ENCODE data around the gene HSPB6. TPM values are rescaled to one million over a fixed set of nuclear protein-coding genes. Genes with fewer than 3 reads are reported as not detected.

The HSPB6 gene
- total and polyA plus RNA-seq, 4 donors = 13.2 to 44.8 (median 24.5) TPM

- H3K4me3 ChIP-seq = no peak overlapping the region
- no peak overlapping the region for H3K9ac ChIP-seq (ENCODE audit: insufficient read depth in 1 of 2, low read length in 2 of 2)
- H3K9me3 ChIP-seq (ENCODE audit: control insufficient read depth in 4 of 4, insufficient read depth in 3 of 4, low read length in 3 of 4) = peaks cover 0 to 1% (median 0%) of the 10 kb centered on the region in 4 donors
- H3K27ac ChIP-seq (ENCODE audit: low read depth in 1 of 2, low read length in 1 of 2) = no peak overlapping the region
- H3K27me3 ChIP-seq (ENCODE audit: control insufficient read depth in 3 of 3, insufficient read depth in 3 of 3, low read length in 2 of 3) = no peaks in the 10 kb centered on the region
- TF ChIP-seq, protein P1, sequence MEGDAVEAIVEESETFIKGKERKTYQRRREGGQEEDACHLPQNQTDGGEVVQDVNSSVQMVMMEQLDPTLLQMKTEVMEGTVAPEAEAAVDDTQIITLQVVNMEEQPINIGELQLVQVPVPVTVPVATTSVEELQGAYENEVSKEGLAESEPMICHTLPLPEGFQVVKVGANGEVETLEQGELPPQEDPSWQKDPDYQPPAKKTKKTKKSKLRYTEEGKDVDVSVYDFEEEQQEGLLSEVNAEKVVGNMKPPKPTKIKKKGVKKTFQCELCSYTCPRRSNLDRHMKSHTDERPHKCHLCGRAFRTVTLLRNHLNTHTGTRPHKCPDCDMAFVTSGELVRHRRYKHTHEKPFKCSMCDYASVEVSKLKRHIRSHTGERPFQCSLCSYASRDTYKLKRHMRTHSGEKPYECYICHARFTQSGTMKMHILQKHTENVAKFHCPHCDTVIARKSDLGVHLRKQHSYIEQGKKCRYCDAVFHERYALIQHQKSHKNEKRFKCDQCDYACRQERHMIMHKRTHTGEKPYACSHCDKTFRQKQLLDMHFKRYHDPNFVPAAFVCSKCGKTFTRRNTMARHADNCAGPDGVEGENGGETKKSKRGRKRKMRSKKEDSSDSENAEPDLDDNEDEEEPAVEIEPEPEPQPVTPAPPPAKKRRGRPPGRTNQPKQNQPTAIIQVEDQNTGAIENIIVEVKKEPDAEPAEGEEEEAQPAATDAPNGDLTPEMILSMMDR (IDR thresholded peaks at IDR 0.05; ENCODE audit: control extremely low read depth, extremely low read depth) = no peak
- DNase-seq (no peak), ATAC-seq (ENCODE audit: insufficient read depth, low FRiP score) (no peak)
- no peaks in the 10 kb centered on the region for H3K36me3 ChIP-seq (ENCODE audit: control insufficient read depth in 4 of 4, insufficient read depth in 4 of 4, low read length in 4 of 4)
- WGBS, 2 donors = 74 to 86% methylated on average over 11 of the region's 11 CpGs
- peaks cover 0 to 14% (median 7%) of the 10 kb centered on the region in 5 donors for H3K4me1 ChIP-seq (ENCODE audit: control insufficient read depth in 5 of 5, insufficient read depth in 5 of 5, low read length in 5 of 5)
Observed at GRCh38 chr19:35712567-35713505, 44.0 kb downstream of the HSPB6 start.

GRCh38 chr19:35710784-35711723, 45.8 kb downstream of the HSPB6 start:
- TF ChIP-seq, protein P1 (IDR thresholded peaks at IDR 0.05; ENCODE audit: control extremely low read depth, extremely low read depth) = no peak
- no peaks in the 10 kb centered on the region for H3K9me3 ChIP-seq (ENCODE audit: control insufficient read depth in 4 of 4, insufficient read depth in 3 of 4, low read length in 3 of 4)
- peaks cover 0 to 12% (median 5%) of the 10 kb centered on the region in 5 donors for H3K4me1 ChIP-seq (ENCODE audit: control insufficient read depth in 5 of 5, insufficient read depth in 5 of 5, low read length in 5 of 5)
- no peaks in the 10 kb centered on the region for H3K36me3 ChIP-seq (ENCODE audit: control insufficient read depth in 4 of 4, insufficient read depth in 4 of 4, low read length in 4 of 4)
- no peak for DNase-seq
- H3K27me3 ChIP-seq (ENCODE audit: control insufficient read depth in 3 of 3, insufficient read depth in 3 of 3, low read length in 2 of 3) = no peaks in the 10 kb centered on the region
- H3K9ac ChIP-seq (ENCODE audit: insufficient read depth in 1 of 2, low read length in 2 of 2) = no peak overlapping the region
- 63 to 83% methylated on average over 13 of the region's 13 CpGs for WGBS, 2 donors
- ATAC-seq (ENCODE audit: insufficient read depth, low FRiP score) = no peak
- H3K4me3 ChIP-seq = no peak overlapping the region
- H3K27ac ChIP-seq (ENCODE audit: low read depth in 1 of 2, low read length in 1 of 2) = no peak overlapping the region

- WGBS, 2 donors = 73 to 87% methylated on average over 1 of the region's 1 CpG
- DNase-seq (peak in 2 of 3 donors; percentile 48 to 71), ATAC-seq (ENCODE audit: insufficient read depth, low FRiP score) (no peak)
- Histone ChIP-seq H3K27me3 (ENCODE audit: control insufficient read depth in 3 of 3, insufficient read depth in 3 of 3, low read length in 2 of 3) (no peaks in the 10 kb centered on the region), H3K4me1 (ENCODE audit: control insufficient read depth in 5 of 5, insufficient read depth in 5 of 5, low read length in 5 of 5) (peaks cover 0 to 4% (median 0%) of the 10 kb centered on the region in 5 donors), H3K4me3 (no peak overlapping the region), H3K27ac (ENCODE audit: low read depth in 1 of 2, low read length in 1 of 2) (no peak overlapping the region), H3K36me3 (ENCODE audit: control insufficient read depth in 4 of 4, insufficient read depth in 4 of 4, low read length in 4 of 4) (no peaks in the 10 kb centered on the region), H3K9me3 (ENCODE audit: control insufficient read depth in 4 of 4, insufficient read depth in 3 of 4, low read length in 3 of 4) (no peaks in the 10 kb centered on the region), H3K9ac (ENCODE audit: insufficient read depth in 1 of 2, low read length in 2 of 2) (no peak overlapping the region)
- TF ChIP-seq, protein P1 (IDR thresholded peaks at IDR 0.05; ENCODE audit: control extremely low read depth, extremely low read depth) = no peak
Observed at GRCh38 chr19:35708391-35708790, 48.4 kb downstream of the HSPB6 start.

Other genes with a start within 250 kb of the HSPB6 start
- 100 to 1,000 TPM in 1 of 2 donors, 10 to 100 TPM in 1; 84.6 to 127 TPM for gene DMKN, start 243.4 kb downstream of the HSPB6 start, total RNA-seq
- 100 to 1,000 TPM in 1 of 2 donors, 10 to 100 TPM in 1; 79.0 to 278 TPM for gene DMKN, start 243.4 kb downstream of the HSPB6 start, polyA plus RNA-seq
- under 1 TPM in 1 of 2 donors, not detected in 1; 0.09 TPM for gene SBSN, start 228.7 kb downstream of the HSPB6 start, total RNA-seq
- gene SBSN, start 228.7 kb downstream of the HSPB6 start, polyA plus RNA-seq = under 1 TPM; 0.08 to 0.39 TPM
- gene GAPDHS, start 223.6 kb downstream of the HSPB6 start, total RNA-seq = not detected
- gene GAPDHS, start 223.6 kb downstream of the HSPB6 start, polyA plus RNA-seq = not detected
- gene TMEM147, start 211.4 kb downstream of the HSPB6 start, total RNA-seq = 10 to 100 TPM; 39.0 to 98.8 TPM
- 100 to 1,000 TPM; 150 to 167 TPM for gene TMEM147, start 211.4 kb downstream of the HSPB6 start, polyA plus RNA-seq
- not detected for gene ATP4A, start 193.4 kb downstream of the HSPB6 start, total RNA-seq
- gene ATP4A, start 193.4 kb downstream of the HSPB6 start, polyA plus RNA-seq = under 1 TPM in 1 of 2 donors, not detected in 1; 0.01 TPM
- gene PMIS2, start 170.9 kb downstream of the HSPB6 start, total RNA-seq = not detected
- gene PMIS2, start 170.9 kb downstream of the HSPB6 start, polyA plus RNA-seq = not detected
- gene HAUS5, start 144.3 kb downstream of the HSPB6 start, total RNA-seq = 10 to 100 TPM; 13.9 to 15.8 TPM
- 10 to 100 TPM in 1 of 2 donors, 1 to 10 TPM in 1; 6.0 to 16.5 TPM for gene HAUS5, start 144.3 kb downstream of the HSPB6 start, polyA plus RNA-seq
- 10 to 100 TPM; 28.4 to 77.4 TPM for gene RBM42, start 128.0 kb downstream of the HSPB6 start, total RNA-seq
- 10 to 100 TPM; 68.6 to 84.0 TPM for gene RBM42, start 128.0 kb downstream of the HSPB6 start, polyA plus RNA-seq
- gene ETV2, start 115.3 kb downstream of the HSPB6 start, total RNA-seq = 1 to 10 TPM in 1 of 2 donors, under 1 TPM in 1; 0.31 to 1.0 TPM
- gene ETV2, start 115.3 kb downstream of the HSPB6 start, polyA plus RNA-seq = 1 to 10 TPM; 1.2 to 2.5 TPM
- 100 to 1,000 TPM; 202 to 338 TPM for gene COX6B1, start 108.7 kb downstream of the HSPB6 start, total RNA-seq
- gene COX6B1, start 108.7 kb downstream of the HSPB6 start, polyA plus RNA-seq = 1,000 to 10,000 TPM in 1 of 2 donors, 100 to 1,000 TPM in 1; 679 to 1,407 TPM
- gene UPK1A, start 90.5 kb downstream of the HSPB6 start, total RNA-seq = not detected
- under 1 TPM in 1 of 2 donors, not detected in 1; 0.03 TPM for gene UPK1A, start 90.5 kb downstream of the HSPB6 start, polyA plus RNA-seq
- gene ZBTB32, start 52.5 kb downstream of the HSPB6 start, total RNA-seq = under 1 TPM; 0.28 to 0.63 TPM
- under 1 TPM; 0.22 to 0.50 TPM for gene ZBTB32, start 52.5 kb downstream of the HSPB6 start, polyA plus RNA-seq
- gene KMT2B, start 39.0 kb downstream of the HSPB6 start, total RNA-seq = 10 to 100 TPM; 24.9 to 41.0 TPM
- 10 to 100 TPM; 21.7 to 30.0 TPM for gene KMT2B, start 39.0 kb downstream of the HSPB6 start, polyA plus RNA-seq
- 10 to 100 TPM in 1 of 2 donors, 1 to 10 TPM in 1; 3.8 to 32.3 TPM for gene IGFLR1, start 14.6 kb downstream of the HSPB6 start, total RNA-seq
- 10 to 100 TPM; 19.6 to 72.5 TPM for gene IGFLR1, start 14.6 kb downstream of the HSPB6 start, polyA plus RNA-seq
- gene U2AF1L4, start 11.6 kb downstream of the HSPB6 start, total RNA-seq = 10 to 100 TPM; 14.0 to 21.6 TPM
- gene U2AF1L4, start 11.6 kb downstream of the HSPB6 start, polyA plus RNA-seq = 10 to 100 TPM; 13.0 to 25.5 TPM
- gene PSENEN, start 11.4 kb downstream of the HSPB6 start, total RNA-seq = 100 to 1,000 TPM in 1 of 2 donors, 10 to 100 TPM in 1; 36.8 to 129 TPM
- 100 to 1,000 TPM in 1 of 2 donors, 10 to 100 TPM in 1; 84.2 to 196 TPM for gene PSENEN, start 11.4 kb downstream of the HSPB6 start, polyA plus RNA-seq
- 10 to 100 TPM in 1 of 2 donors, 1 to 10 TPM in 1; 4.4 to 11.4 TPM for gene LIN37, start 8.5 kb downstream of the HSPB6 start, total RNA-seq
- 10 to 100 TPM; 16.2 TPM for gene LIN37, start 8.5 kb downstream of the HSPB6 start, polyA plus RNA-seq
- 10 to 100 TPM; 10.5 to 32.2 TPM for gene PROSER3, start 1.1 kb upstream of the HSPB6 start, total RNA-seq
- gene PROSER3, start 1.1 kb upstream of the HSPB6 start, polyA plus RNA-seq = 10 to 100 TPM; 10.0 to 13.6 TPM
- gene ARHGAP33, start 18.5 kb upstream of the HSPB6 start, total RNA-seq = 10 to 100 TPM; 16.2 to 16.6 TPM
- gene ARHGAP33, start 18.5 kb upstream of the HSPB6 start, polyA plus RNA-seq = 1 to 10 TPM; 3.1 to 8.2 TPM
- not detected for gene PRODH2, start 55.8 kb upstream of the HSPB6 start, total RNA-seq
- gene PRODH2, start 55.8 kb upstream of the HSPB6 start, polyA plus RNA-seq = not detected
- under 1 TPM in 1 of 2 donors, not detected in 1; 0.23 TPM for gene NPHS1, start 95.5 kb upstream of the HSPB6 start, total RNA-seq
- under 1 TPM in 1 of 2 donors, not detected in 1; 0.02 TPM for gene NPHS1, start 95.5 kb upstream of the HSPB6 start, polyA plus RNA-seq
- 1 to 10 TPM in 1 of 2 donors, not detected in 1; 1.2 TPM for gene KIRREL2, start 99.9 kb upstream of the HSPB6 start, total RNA-seq
- gene KIRREL2, start 99.9 kb upstream of the HSPB6 start, polyA plus RNA-seq = under 1 TPM; 0.04 to 0.10 TPM
- gene APLP1, start 111.5 kb upstream of the HSPB6 start, total RNA-seq = 1 to 10 TPM; 1.7 to 2.3 TPM
- gene APLP1, start 111.5 kb upstream of the HSPB6 start, polyA plus RNA-seq = 1 to 10 TPM in 1 of 2 donors, under 1 TPM in 1; 0.94 to 6.5 TPM
- gene NFKBID, start 143.5 kb upstream of the HSPB6 start, total RNA-seq = 10 to 100 TPM; 12.6 to 25.3 TPM
- 10 to 100 TPM; 14.7 to 18.1 TPM for gene NFKBID, start 143.5 kb upstream of the HSPB6 start, polyA plus RNA-seq
- gene HCST, start 145.5 kb upstream of the HSPB6 start, total RNA-seq = 10 to 100 TPM in 1 of 2 donors, 1 to 10 TPM in 1; 5.4 to 33.2 TPM
- 100 to 1,000 TPM in 1 of 2 donors, 10 to 100 TPM in 1; 89.1 to 118 TPM for gene HCST, start 145.5 kb upstream of the HSPB6 start, polyA plus RNA-seq
- 100 to 1,000 TPM in 1 of 2 donors, 10 to 100 TPM in 1; 17.0 to 282 TPM for gene TYROBP, start 151.3 kb upstream of the HSPB6 start, total RNA-seq
- 1,000 to 10,000 TPM in 1 of 2 donors, 100 to 1,000 TPM in 1; 552 to 1,276 TPM for gene TYROBP, start 151.3 kb upstream of the HSPB6 start, polyA plus RNA-seq
- gene LRFN3, start 179.3 kb upstream of the HSPB6 start, total RNA-seq = 10 to 100 TPM in 1 of 2 donors, 1 to 10 TPM in 1; 3.6 to 14.0 TPM
- gene LRFN3, start 179.3 kb upstream of the HSPB6 start, polyA plus RNA-seq = 1 to 10 TPM; 6.2 to 8.9 TPM
- 10 to 100 TPM; 11.4 to 19.7 TPM for gene SDHAF1, start 238.2 kb upstream of the HSPB6 start, total RNA-seq
- gene SDHAF1, start 238.2 kb upstream of the HSPB6 start, polyA plus RNA-seq = 10 to 100 TPM; 18.6 to 25.8 TPM

All from lung (tissue), 12 donors.